Measurements from ENCODE around the gene RFX1. TPM values are rescaled to one million over a fixed set of nuclear protein-coding genes. Genes with fewer than 3 reads are reported as not detected.
"Not testable (repeated sequence)": the region's sequence is repeated elsewhere in the genome, so short reads cannot be mapped to it uniquely, and the experiment has no call there.

RFX1 gene
- total RNA-seq, 1 experiment from 2014 or later: 1.2 TPM

- H3K36me3 ChIP-seq (ENCODE audit: insufficient read depth, low read length): no peaks in the 10 kb centered on the region
- DNase-seq: no peak
These were observed 37.7 kb downstream of the RFX1 start for GRCh38 chr19:13968383-13968935.

GRCh38 chr19:13967206-13967605 lies 38.9 kb downstream of the RFX1 start:
- not testable (repeated sequence) for H3K9ac ChIP-seq (ENCODE audit: low read length); DNase-seq; H3K4me3 ChIP-seq (ENCODE audit: low read length); H3K4me1 ChIP-seq (ENCODE audit: low read length); H3K9me2 ChIP-seq (replicated peaks; ENCODE audit: insufficient read depth, low read length); H4K20me1 ChIP-seq (ENCODE audit: insufficient read depth, low read depth, low read length); H3K27ac ChIP-seq (ENCODE audit: low read length); H3K9me3 ChIP-seq (ENCODE audit: low read length); H3K79me2 ChIP-seq (ENCODE audit: low read length); H2AFZ ChIP-seq (ENCODE audit: low read length); H3K36me3 ChIP-seq (ENCODE audit: insufficient read depth, low read length); H3K27me3 ChIP-seq (ENCODE audit: low read length); H3K4me2 ChIP-seq (ENCODE audit: low read depth, low read length, poor library complexity, severe bottlenecking)

More at GRCh38 chr19:13968383-13968935, 37.7 kb downstream of the RFX1 start:
- H3K9me2 ChIP-seq (replicated peaks; ENCODE audit: insufficient read depth, low read length): no peaks in the 10 kb centered on the region
- H3K4me3 ChIP-seq (ENCODE audit: low read length): no peak overlapping the region
- H3K9ac ChIP-seq (ENCODE audit: low read length): no peak overlapping the region
- H2AFZ ChIP-seq (ENCODE audit: low read length): no peak overlapping the region
- no peaks in the 10 kb centered on the region for H3K9me3 ChIP-seq (ENCODE audit: low read length)
- H3K79me2 ChIP-seq (ENCODE audit: low read length): no peaks in the 10 kb centered on the region
- no peaks in the 10 kb centered on the region for H3K4me1 ChIP-seq (ENCODE audit: low read length)
- H3K4me2 ChIP-seq (ENCODE audit: low read depth, low read length, poor library complexity, severe bottlenecking): no peak overlapping the region
- no peak overlapping the region for H3K27ac ChIP-seq (ENCODE audit: low read length)
- no peaks in the 10 kb centered on the region for H4K20me1 ChIP-seq (ENCODE audit: insufficient read depth, low read depth, low read length)
- H3K27me3 ChIP-seq (ENCODE audit: low read length): no peaks in the 10 kb centered on the region

GRCh38 chr19:13966684-13967128 lies 39.4 kb downstream of the RFX1 start:
- no peaks in the 10 kb centered on the region for H4K20me1 ChIP-seq (ENCODE audit: insufficient read depth, low read depth, low read length)
- H3K79me2 ChIP-seq (ENCODE audit: low read length): no peaks in the 10 kb centered on the region
- H3K9me2 ChIP-seq (replicated peaks; ENCODE audit: insufficient read depth, low read length): no peaks in the 10 kb centered on the region
- H3K36me3 ChIP-seq (ENCODE audit: insufficient read depth, low read length): no peaks in the 10 kb centered on the region
- H3K9me3 ChIP-seq (ENCODE audit: low read length): no peaks in the 10 kb centered on the region
- no peak overlapping the region for H3K9ac ChIP-seq (ENCODE audit: low read length)
- DNase-seq: no peak
- H3K4me2 ChIP-seq (ENCODE audit: low read depth, low read length, poor library complexity, severe bottlenecking): no peak overlapping the region
- no peaks in the 10 kb centered on the region for H3K27me3 ChIP-seq (ENCODE audit: low read length)
- H2AFZ ChIP-seq (ENCODE audit: low read length): no peak overlapping the region
- H3K4me3 ChIP-seq (ENCODE audit: low read length): no peak overlapping the region
- H3K27ac ChIP-seq (ENCODE audit: low read length): no peak overlapping the region
- no peaks in the 10 kb centered on the region for H3K4me1 ChIP-seq (ENCODE audit: low read length)

- DNase-seq: no peak
- no peaks in the 10 kb centered on the region for H3K79me2 ChIP-seq (ENCODE audit: low read length)
- no peaks in the 10 kb centered on the region for H3K36me3 ChIP-seq (ENCODE audit: insufficient read depth, low read length)
- no peak overlapping the region for H2AFZ ChIP-seq (ENCODE audit: low read length)
- H4K20me1 ChIP-seq (ENCODE audit: insufficient read depth, low read depth, low read length): no peaks in the 10 kb centered on the region
- no peaks in the 10 kb centered on the region for H3K9me2 ChIP-seq (replicated peaks; ENCODE audit: insufficient read depth, low read length)
- no peaks in the 10 kb centered on the region for H3K9me3 ChIP-seq (ENCODE audit: low read length)
- no peaks in the 10 kb centered on the region for H3K27me3 ChIP-seq (ENCODE audit: low read length)
- H3K4me1 ChIP-seq (ENCODE audit: low read length): no peaks in the 10 kb centered on the region
- H3K4me3 ChIP-seq (ENCODE audit: low read length): no peak overlapping the region
- H3K27ac ChIP-seq (ENCODE audit: low read length): no peak overlapping the region
- H3K9ac ChIP-seq (ENCODE audit: low read length): no peak overlapping the region
- H3K4me2 ChIP-seq (ENCODE audit: low read depth, low read length, poor library complexity, severe bottlenecking): no peak overlapping the region
These were observed 40.0 kb downstream of the RFX1 start for GRCh38 chr19:13965926-13966683.

- DNase-seq: no peak
- Histone ChIP-seq H3K27me3 (ENCODE audit: low read length) (no peaks in the 10 kb centered on the region), H3K4me2 (ENCODE audit: low read depth, low read length, poor library complexity, severe bottlenecking) (no peak overlapping the region), H3K9me3 (ENCODE audit: low read length) (no peaks in the 10 kb centered on the region), H3K36me3 (ENCODE audit: insufficient read depth, low read length) (no peaks in the 10 kb centered on the region), H3K9me2 (replicated peaks; ENCODE audit: insufficient read depth, low read length) (no peaks in the 10 kb centered on the region), H2AFZ (ENCODE audit: low read length) (no peak overlapping the region), H3K4me3 (ENCODE audit: low read length) (no peak overlapping the region), H3K9ac (ENCODE audit: low read length) (no peak overlapping the region), H3K79me2 (ENCODE audit: low read length) (no peaks in the 10 kb centered on the region), H3K4me1 (ENCODE audit: low read length) (no peaks in the 10 kb centered on the region), H3K27ac (ENCODE audit: low read length) (no peak overlapping the region), H4K20me1 (ENCODE audit: insufficient read depth, low read depth, low read length) (no peaks in the 10 kb centered on the region)
These were observed 40.7 kb downstream of the RFX1 start for GRCh38 chr19:13965377-13965896.

- DNase-seq: no peak
- no peaks in the 10 kb centered on the region for H3K9me3 ChIP-seq (ENCODE audit: low read length)
- no peaks in the 10 kb centered on the region for H3K4me1 ChIP-seq (ENCODE audit: low read length)
- no peak overlapping the region for H3K4me2 ChIP-seq (ENCODE audit: low read depth, low read length, poor library complexity, severe bottlenecking)
- no peaks in the 10 kb centered on the region for H3K36me3 ChIP-seq (ENCODE audit: insufficient read depth, low read length)
- no peaks in the 10 kb centered on the region for H3K27me3 ChIP-seq (ENCODE audit: low read length)
- no peaks in the 10 kb centered on the region for H3K9me2 ChIP-seq (replicated peaks; ENCODE audit: insufficient read depth, low read length)
- no peak overlapping the region for H3K27ac ChIP-seq (ENCODE audit: low read length)
- H3K4me3 ChIP-seq (ENCODE audit: low read length): no peak overlapping the region
- no peaks in the 10 kb centered on the region for H4K20me1 ChIP-seq (ENCODE audit: insufficient read depth, low read depth, low read length)
- H3K9ac ChIP-seq (ENCODE audit: low read length): no peak overlapping the region
- no peaks in the 10 kb centered on the region for H3K79me2 ChIP-seq (ENCODE audit: low read length)
- no peak overlapping the region for H2AFZ ChIP-seq (ENCODE audit: low read length)
These were observed 41.3 kb downstream of the RFX1 start for GRCh38 chr19:13964776-13965175.

GRCh38 chr19:13963603-13964105 lies 42.5 kb downstream of the RFX1 start:
- Histone ChIP-seq H3K9me3 (ENCODE audit: low read length) (no peaks in the 10 kb centered on the region), H4K20me1 (ENCODE audit: insufficient read depth, low read depth, low read length) (no peaks in the 10 kb centered on the region), H2AFZ (ENCODE audit: low read length) (no peak overlapping the region), H3K4me2 (ENCODE audit: low read depth, low read length, poor library complexity, severe bottlenecking) (no peak overlapping the region), H3K4me1 (ENCODE audit: low read length) (no peaks in the 10 kb centered on the region), H3K4me3 (ENCODE audit: low read length) (no peak overlapping the region), H3K79me2 (ENCODE audit: low read length) (no peaks in the 10 kb centered on the region), H3K9me2 (replicated peaks; ENCODE audit: insufficient read depth, low read length) (no peaks in the 10 kb centered on the region), H3K36me3 (ENCODE audit: insufficient read depth, low read length) (0 out of 2 replicates have a peak, but pooled peaks cover 3% of the 10 kb centered on the region), H3K27ac (ENCODE audit: low read length) (no peak overlapping the region), H3K27me3 (ENCODE audit: low read length) (no peaks in the 10 kb centered on the region), H3K9ac (ENCODE audit: low read length) (no peak overlapping the region)
- no peak for DNase-seq
